Spleen (tissue), 11 donors: ENCODE measurements around the gene MID1. TPM values are rescaled to one million over a fixed set of nuclear protein-coding genes. Genes with fewer than 3 reads are reported as not detected.

Experiments used
- DNase-seq: peaks from one replicate; pipeline ENCODE4 v3.0.0-alpha.2; 2020
- H3K27ac ChIP-seq, 8 donors: fragments of 200-600 bp; sonication (generic) in 7 of 8; 1 replicate in 4 of 8; 2 replicates in 4 of 8; pipeline versions ENCODE4 v1.5.0 to v1.8.0; 2016 to 2021; ENCODE audit warnings: inconsistent platforms in 4 of 8, mild to moderate bottlenecking in 4 of 8, moderate library complexity in 1 of 8
- H3K27me3 ChIP-seq, 7 donors: fragments of 200-600 bp; sonication (generic) in 6 of 7; replicated peaks in 1 of 7; 1 replicate in 4 of 7; 2 replicates in 3 of 7; pipeline versions ENCODE4 v1.5.0 to v1.8.0; 2016 to 2021; ENCODE audit warnings: inconsistent platforms in 3 of 7, mild to moderate bottlenecking in 1 of 7
- H3K36me3 ChIP-seq, 6 donors: fragments of 200-600 bp; sonication (generic) in 5 of 6; 1 replicate in 4 of 6; 2 replicates in 2 of 6; pipeline versions ENCODE4 v1.5.0 to v1.8.0; 2016 to 2021; ENCODE audit warnings: inconsistent platforms in 2 of 6
- H3K4me1 ChIP-seq, 6 donors: fragments of 200-600 bp; sonication (generic) in 5 of 6; 1 replicate in 3 of 6; 2 replicates in 3 of 6; pipeline versions ENCODE4 v1.5.0 to v1.8.0; 2016 to 2021; ENCODE audit warnings: inconsistent platforms in 3 of 6
- H3K4me3 ChIP-seq, 8 donors: fragments of 200-600 bp; sonication (generic) in 7 of 8; 1 replicate in 4 of 8; 2 replicates in 4 of 8; pipeline versions ENCODE4 v1.5.0 to v1.8.0; 2016 to 2021; ENCODE audit warnings: inconsistent platforms in 4 of 8, mild to moderate bottlenecking in 4 of 8, moderate library complexity in 2 of 8
- H3K9me3 ChIP-seq, 8 donors: fragments of 200-600 bp; sonication (generic) in 7 of 8; 1 replicate in 4 of 8; 2 replicates in 4 of 8; pipeline versions ENCODE4 v1.5.0 to v1.8.0; 2016 to 2021; ENCODE audit warnings: inconsistent platforms in 4 of 8
- POLR2A ChIP-seq, 3 donors: fragments of 450-650 bp; IDR thresholded peaks; one replicate each; pipeline ENCODE4 v1.5.1; 2017; ENCODE audit warnings: antibody characterized with exemption in 3 of 3, mild to moderate bottlenecking in 1 of 3
- POLR2AphosphoS5 ChIP-seq, 3 donors: sonication (generic); formaldehyde crosslinking; IDR thresholded peaks; one replicate each; pipeline ENCODE4 v1.5.1; 2017; ENCODE audit warnings: antibody characterized with exemption in 3 of 3
- WGBS, 5 donors: extraction: QIAGEN DNeasy Blood & Tissue Kit in 3 of 5; methylation state at CpG; one replicate each; pipeline versions ENCODE4 v1.1.5 to v1.1.7; 2013 to 2018; 5-methylcytosine and 5-hydroxymethylcytosine counted together
- intact Hi-C: fragments of 100-400 bp; cut with DNase I; formaldehyde crosslinking; loops from one replicate; pipeline ENCODE4 v1.15.0; 2023; ENCODE audit warnings: low total_unique reads
- polyA plus RNA-seq, 3 donors: library from polyadenylated mRNA; stranded (reverse); fragments of 200-250 nt; gene quantifications; one replicate each; pipeline ENCODE4 v1.2.1, GENCODE V29; 2013
- total RNA-seq, 7 donors: library from RNA; depleted of rRNA in 3 of 7; stranded (reverse); fragments of >200 nt in 3 of 7; fragmentation: NEBNext Ultra II Directional in 4 of 7; extraction: Animal tissue kit (Norgen Biotek cat#: 25700) in 4 of 7; gene quantifications; one replicate each; pipeline versions ENCODE4 v1.1.0 to v1.2.1, GENCODE V29; 2016 to 2021
- TF ChIP-seq, protein P1 (sequence below), 11 experiments: fragments of 200-600 bp in 7 of 11; fragments of 450-650 bp in 4 of 11; sonication (generic) in 4 of 11; IDR thresholded peaks in 8 of 11; conservative IDR thresholded peaks in 3 of 11; 1 replicate in 7 of 11; 2 replicates in 4 of 11; pipeline versions ENCODE4 v1.4.0 to v1.8.0; 2016 to 2021; ENCODE audit warnings: antibody characterized with exemption in 11 of 11, inconsistent platforms in 4 of 11, mild to moderate bottlenecking in 1 of 11
- donor health status: healthy with polysubstance abuse.
- donor health status: DM: no; HTN: no; CAD: no; lungs with moderate emphysema.
- donor health status: DM: no; HTN: no; CAD: no.
- donor health status: Bipolar disorder and iron deficiency.
- donor health status: healthy.
- donor health status: DM: no; HTN: no; CAD: no.
- donor health status: DM: yes; HTN: yes; CAD: no.

Gene MID1
- total and polyA plus RNA-seq, 10 donors, result 0.24 to 4.4 (median 2.7) TPM

DNA sequence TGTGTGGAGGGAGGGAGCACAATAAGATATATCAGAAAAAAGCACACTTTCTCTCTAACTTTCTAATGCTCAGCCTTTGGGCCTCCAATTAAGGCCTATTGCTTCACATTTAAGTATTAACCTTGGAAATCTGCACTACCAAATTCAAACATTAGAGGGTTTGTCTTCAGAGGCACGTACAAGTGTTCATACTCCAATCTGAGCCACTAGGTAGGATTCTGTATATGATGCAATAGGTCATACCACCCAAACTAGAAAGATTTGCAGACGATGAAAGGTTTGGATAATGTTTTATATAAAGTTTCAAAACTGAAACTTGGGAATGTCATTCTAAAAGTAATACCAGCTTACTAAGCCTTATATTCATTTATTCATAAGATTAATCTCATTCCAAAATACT lies 106.4 kb downstream of the MID1 start:
- no peaks in the 10 kb centered on the region for H3K9me3 ChIP-seq
- intact Hi-C loops, result no loop called here
- 69 to 97% (median 89%) methylated on average over 2 of the region's 2 CpGs for WGBS, 5 donors
- no peak for DNase-seq
- H3K36me3 ChIP-seq, result no peaks in the 10 kb centered on the region
- TF ChIP-seq POLR2A (IDR thresholded peaks at IDR 0.05) (no peak), POLR2AphosphoS5 (IDR thresholded peaks at IDR 0.05) (no peak)
- TF ChIP-seq, protein P1, sequence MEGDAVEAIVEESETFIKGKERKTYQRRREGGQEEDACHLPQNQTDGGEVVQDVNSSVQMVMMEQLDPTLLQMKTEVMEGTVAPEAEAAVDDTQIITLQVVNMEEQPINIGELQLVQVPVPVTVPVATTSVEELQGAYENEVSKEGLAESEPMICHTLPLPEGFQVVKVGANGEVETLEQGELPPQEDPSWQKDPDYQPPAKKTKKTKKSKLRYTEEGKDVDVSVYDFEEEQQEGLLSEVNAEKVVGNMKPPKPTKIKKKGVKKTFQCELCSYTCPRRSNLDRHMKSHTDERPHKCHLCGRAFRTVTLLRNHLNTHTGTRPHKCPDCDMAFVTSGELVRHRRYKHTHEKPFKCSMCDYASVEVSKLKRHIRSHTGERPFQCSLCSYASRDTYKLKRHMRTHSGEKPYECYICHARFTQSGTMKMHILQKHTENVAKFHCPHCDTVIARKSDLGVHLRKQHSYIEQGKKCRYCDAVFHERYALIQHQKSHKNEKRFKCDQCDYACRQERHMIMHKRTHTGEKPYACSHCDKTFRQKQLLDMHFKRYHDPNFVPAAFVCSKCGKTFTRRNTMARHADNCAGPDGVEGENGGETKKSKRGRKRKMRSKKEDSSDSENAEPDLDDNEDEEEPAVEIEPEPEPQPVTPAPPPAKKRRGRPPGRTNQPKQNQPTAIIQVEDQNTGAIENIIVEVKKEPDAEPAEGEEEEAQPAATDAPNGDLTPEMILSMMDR (IDR thresholded peaks at IDR 0.05 in 8 of 11, conservative IDR thresholded peaks at IDR 0.05 in 3 of 11), result no peak
- no peaks in the 10 kb centered on the region for H3K27me3 ChIP-seq
- no peaks in the 10 kb centered on the region for H3K4me1 ChIP-seq
- H3K4me3 ChIP-seq, result no peak overlapping the region
- H3K27ac ChIP-seq, result no peak overlapping the region

DNA sequence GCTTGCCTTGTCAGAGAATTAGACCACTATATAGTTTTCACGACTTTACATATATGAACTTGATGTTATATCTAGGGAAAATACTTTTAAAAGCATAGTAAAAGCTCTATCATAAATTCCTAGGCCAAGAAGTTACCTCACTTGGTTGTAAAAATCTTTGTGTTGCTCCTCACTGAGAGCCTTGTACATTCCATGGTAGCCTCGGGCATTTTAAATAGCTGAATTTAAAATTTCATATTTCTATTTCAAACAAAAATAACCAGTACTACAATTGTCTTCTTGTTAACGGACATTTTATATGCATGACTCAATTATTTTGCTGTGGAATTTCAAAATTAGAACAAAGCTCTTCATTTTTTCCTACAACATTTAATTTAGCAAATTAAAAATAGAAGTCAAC lies 107.6 kb downstream of the MID1 start:
- WGBS, 5 donors, result 70 to 87% (median 81%) methylated on average over 3 of the region's 3 CpGs
- Histone ChIP-seq H3K36me3 (no peaks in the 10 kb centered on the region), H3K27me3 (no peaks in the 10 kb centered on the region), H3K4me3 (no peak overlapping the region), H3K9me3 (no peaks in the 10 kb centered on the region), H3K27ac (no peak overlapping the region), H3K4me1 (no peaks in the 10 kb centered on the region)
- intact Hi-C loops, result no loop called here
- no peak for DNase-seq
- TF ChIP-seq, protein P1 (IDR thresholded peaks at IDR 0.05 in 8 of 11, conservative IDR thresholded peaks at IDR 0.05 in 3 of 11), result no peak
- no peak for TF ChIP-seq POLR2AphosphoS5 (IDR thresholded peaks at IDR 0.05)
- no peak for TF ChIP-seq POLR2A (IDR thresholded peaks at IDR 0.05)

DNA sequence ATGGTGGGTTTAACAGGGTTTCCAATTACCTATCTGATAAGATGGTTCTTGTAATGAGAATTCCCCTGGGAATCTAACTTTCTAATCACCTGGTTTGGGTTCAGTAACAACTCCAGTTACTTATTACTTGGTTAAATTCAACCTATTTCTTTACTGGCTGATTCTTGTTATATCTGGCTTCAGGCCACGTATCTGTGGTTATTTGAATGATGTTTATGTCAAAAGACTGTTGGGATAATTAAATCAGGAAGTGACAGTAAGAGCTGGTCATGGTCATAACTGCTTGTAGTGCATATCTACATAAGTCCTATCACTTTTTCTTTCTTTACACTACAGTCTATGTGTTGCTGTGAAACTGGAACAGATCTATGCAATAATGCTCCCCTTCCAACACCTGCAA lies 108.1 kb downstream of the MID1 start:
- no peaks in the 10 kb centered on the region for H3K9me3 ChIP-seq
- no peaks in the 10 kb centered on the region for H3K27me3 ChIP-seq
- 7 to 13% (median 9%) methylated on average over 1 of the region's 1 CpG for WGBS, 5 donors
- DNase-seq, result no peak
- intact Hi-C loops, result no loop called here
- TF ChIP-seq POLR2A (IDR thresholded peaks at IDR 0.05) (no peak), POLR2AphosphoS5 (IDR thresholded peaks at IDR 0.05) (no peak)
- TF ChIP-seq, protein P1 (IDR thresholded peaks at IDR 0.05 in 8 of 11, conservative IDR thresholded peaks at IDR 0.05 in 3 of 11), result no peak
- H3K4me3 ChIP-seq, result no peak overlapping the region
- H3K27ac ChIP-seq, result no peak overlapping the region
- no peaks in the 10 kb centered on the region for H3K36me3 ChIP-seq
- H3K4me1 ChIP-seq, result no peaks in the 10 kb centered on the region

DNA sequence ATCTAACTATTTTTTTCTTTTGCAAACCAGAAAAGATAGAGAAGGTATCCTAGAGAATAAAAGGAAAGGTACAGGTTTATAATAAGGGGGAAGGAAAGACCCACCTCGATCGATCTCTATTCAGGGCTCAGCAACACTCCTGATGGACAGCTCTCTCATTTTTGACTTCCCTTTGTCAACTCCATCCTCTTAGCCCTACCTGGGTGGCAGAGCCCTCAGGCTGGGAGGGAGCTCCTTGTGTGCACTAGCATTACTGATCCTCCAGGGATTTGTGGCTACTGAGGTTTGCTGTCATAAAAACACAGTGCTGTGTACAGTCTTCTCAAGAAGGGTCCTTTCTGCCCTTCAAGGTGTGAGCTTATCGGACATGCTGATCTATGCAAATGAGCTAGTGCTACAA lies 111.0 kb downstream of the MID1 start:
- DNase-seq, result no peak
- Histone ChIP-seq H3K27me3 (peaks cover 0 to 6% (median 0%) of the 10 kb centered on the region in 7 donors), H3K4me3 (no peak overlapping the region), H3K27ac (no peak overlapping the region), H3K9me3 (no peaks in the 10 kb centered on the region), H3K4me1 (no peaks in the 10 kb centered on the region), H3K36me3 (no peaks in the 10 kb centered on the region)
- WGBS, 5 donors, result 75 to 97% (median 93%) methylated on average over 2 to 3 of the region's 3 CpGs
- TF ChIP-seq, protein P1 (IDR thresholded peaks at IDR 0.05 in 8 of 11, conservative IDR thresholded peaks at IDR 0.05 in 3 of 11), result no peak
- TF ChIP-seq POLR2AphosphoS5 (IDR thresholded peaks at IDR 0.05) (no peak), POLR2A (IDR thresholded peaks at IDR 0.05) (no peak)
- intact Hi-C loops, result no loop called here
